ENCODE data around the gene LHX8.
"Not testable (repeated sequence)": the region's sequence is repeated elsewhere in the genome, so short reads cannot be mapped to it uniquely, and the experiment has no call there.

Gene LHX8

DNA sequence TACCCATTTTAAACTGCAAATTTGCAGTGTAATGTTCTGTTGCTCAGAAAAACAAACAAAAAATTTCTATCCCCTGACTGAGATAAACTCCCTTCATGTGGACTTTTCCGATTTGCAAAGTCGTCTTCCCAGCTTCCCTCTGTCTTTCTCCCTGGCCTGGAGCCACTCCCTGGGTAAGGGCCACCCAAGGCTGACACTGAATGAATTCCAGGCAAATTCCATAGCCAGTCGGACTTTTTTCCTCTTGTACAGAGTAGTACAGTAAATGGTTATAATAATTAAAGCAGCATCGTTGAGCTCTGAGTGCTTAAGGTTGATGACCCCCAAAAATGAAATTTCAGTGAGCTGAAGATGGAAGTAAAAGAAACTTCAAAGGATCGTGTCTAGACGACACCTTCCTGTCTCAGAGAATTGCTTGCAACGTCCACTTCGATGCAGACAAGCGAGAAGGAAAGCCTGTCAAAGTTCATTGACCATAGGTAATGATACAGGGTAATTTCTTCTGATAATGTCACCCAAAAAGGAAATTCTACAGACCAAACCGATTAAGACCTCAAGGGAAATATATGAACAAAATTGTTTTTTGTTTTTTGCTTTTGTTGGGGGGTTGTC is 33.6 kb upstream of the LHX8 start:
- H3K4me3 ChIP-seq (ENCODE audit: low read length) = no peak overlapping the region
- DNase-seq (ENCODE audit: low read depth) = no peak
- TF ChIP-seq, protein P1, sequence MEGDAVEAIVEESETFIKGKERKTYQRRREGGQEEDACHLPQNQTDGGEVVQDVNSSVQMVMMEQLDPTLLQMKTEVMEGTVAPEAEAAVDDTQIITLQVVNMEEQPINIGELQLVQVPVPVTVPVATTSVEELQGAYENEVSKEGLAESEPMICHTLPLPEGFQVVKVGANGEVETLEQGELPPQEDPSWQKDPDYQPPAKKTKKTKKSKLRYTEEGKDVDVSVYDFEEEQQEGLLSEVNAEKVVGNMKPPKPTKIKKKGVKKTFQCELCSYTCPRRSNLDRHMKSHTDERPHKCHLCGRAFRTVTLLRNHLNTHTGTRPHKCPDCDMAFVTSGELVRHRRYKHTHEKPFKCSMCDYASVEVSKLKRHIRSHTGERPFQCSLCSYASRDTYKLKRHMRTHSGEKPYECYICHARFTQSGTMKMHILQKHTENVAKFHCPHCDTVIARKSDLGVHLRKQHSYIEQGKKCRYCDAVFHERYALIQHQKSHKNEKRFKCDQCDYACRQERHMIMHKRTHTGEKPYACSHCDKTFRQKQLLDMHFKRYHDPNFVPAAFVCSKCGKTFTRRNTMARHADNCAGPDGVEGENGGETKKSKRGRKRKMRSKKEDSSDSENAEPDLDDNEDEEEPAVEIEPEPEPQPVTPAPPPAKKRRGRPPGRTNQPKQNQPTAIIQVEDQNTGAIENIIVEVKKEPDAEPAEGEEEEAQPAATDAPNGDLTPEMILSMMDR (IDR thresholded peaks at IDR 0.05; ENCODE audit: insufficient read depth, low read depth, low read length, missing control alignments) = no peak

GRCh38 chr1:75112362-75112951 is 21.7 kb upstream of the LHX8 start:
- not testable (repeated sequence) for DNase-seq (ENCODE audit: low read depth)

DNA sequence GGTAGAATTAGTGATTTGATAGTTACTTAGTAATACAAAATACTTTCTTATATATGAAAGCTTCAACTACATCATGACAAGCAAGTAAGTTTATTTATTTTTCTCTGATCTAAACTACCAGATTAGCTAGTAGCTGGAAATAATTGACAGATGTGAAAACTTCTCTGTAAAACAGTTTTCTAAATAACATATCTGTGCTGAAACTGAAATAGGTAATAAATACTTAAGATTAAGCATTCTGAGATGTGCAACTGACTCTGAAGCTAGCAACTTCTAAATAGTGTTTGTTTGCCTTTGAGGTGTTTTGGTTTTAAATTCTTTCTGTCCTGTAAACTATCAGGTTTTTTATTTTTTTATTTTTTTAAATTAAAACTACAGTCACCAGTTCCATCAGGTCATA is 18.5 kb upstream of the LHX8 start:
- TF ChIP-seq, protein P1 (IDR thresholded peaks at IDR 0.05; ENCODE audit: insufficient read depth, low read depth, low read length, missing control alignments) = no peak
- no peak overlapping the region for H3K4me3 ChIP-seq (ENCODE audit: low read length)
- DNase-seq (ENCODE audit: low read depth) = no peak

More at GRCh38 chr1:75112362-75112951, 21.7 kb upstream of the LHX8 start:
- not testable (repeated sequence) for H3K4me3 ChIP-seq (ENCODE audit: low read length)

DNA sequence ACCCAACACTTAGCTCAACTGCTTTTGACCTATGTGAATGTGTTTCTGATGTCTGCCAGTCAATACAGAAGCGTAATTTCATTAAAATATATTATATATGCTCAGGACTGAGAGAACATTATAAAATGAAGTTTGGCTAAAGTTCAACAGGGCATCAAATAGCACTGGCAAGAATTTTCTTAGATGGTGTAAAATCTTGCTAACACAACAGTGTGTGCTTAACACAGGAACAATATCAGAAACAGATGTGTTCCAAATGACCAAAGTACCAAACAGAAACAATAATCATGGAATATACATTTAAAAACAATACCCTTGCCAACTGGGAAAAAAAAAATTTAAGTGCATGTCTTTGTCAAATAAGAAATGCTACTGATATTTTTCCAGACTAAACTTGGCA is 10.4 kb upstream of the LHX8 start:
- DNase-seq (ENCODE audit: low read depth) = no peak
- TF ChIP-seq, protein P1 (IDR thresholded peaks at IDR 0.05; ENCODE audit: insufficient read depth, low read depth, low read length, missing control alignments) = no peak
- no peak overlapping the region for H3K4me3 ChIP-seq (ENCODE audit: low read length)

- TF ChIP-seq, protein P1 (IDR thresholded peaks at IDR 0.05; ENCODE audit: insufficient read depth, low read depth, low read length, missing control alignments) = no peak
- DNase-seq (ENCODE audit: low read depth) = no peak
- H3K4me3 ChIP-seq (ENCODE audit: low read length) = no peak overlapping the region
These were observed 9.7 kb upstream of the LHX8 start for GRCh38 chr1:75124510-75124909.

DNA sequence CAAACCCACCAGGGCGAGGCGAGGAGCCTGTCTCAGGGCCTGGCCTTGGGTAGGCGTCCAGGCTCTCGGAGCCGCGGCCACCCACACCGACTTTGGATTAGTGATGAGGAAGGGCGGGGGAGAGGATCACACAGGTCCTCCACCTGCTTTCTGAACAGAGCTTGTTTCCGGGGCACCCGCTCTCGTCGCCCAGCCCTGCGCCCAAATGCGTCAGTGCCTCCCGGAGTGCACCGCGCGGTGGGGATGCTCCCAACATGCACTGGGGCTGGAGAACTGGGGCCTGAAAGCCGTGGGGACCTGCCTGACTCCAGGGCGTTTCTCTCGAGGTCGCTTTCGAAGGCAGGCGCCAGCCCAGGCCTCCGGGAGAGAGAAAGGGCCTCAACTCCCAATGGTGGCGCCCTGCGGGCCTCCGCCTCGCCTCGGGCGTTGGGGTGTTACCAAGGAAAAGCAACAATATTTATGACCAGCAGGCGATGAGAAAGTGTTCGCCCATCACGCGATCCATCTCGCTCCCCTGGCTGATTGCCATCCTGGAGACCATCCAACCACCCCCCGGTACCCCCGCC is 8.9 kb upstream of the LHX8 start:
- DNase-seq (ENCODE audit: low read depth) = no peak
- TF ChIP-seq, protein P1 (IDR thresholded peaks at IDR 0.05; ENCODE audit: insufficient read depth, low read depth, low read length, missing control alignments) = no peak
- H3K4me3 ChIP-seq (ENCODE audit: low read length) = no peak overlapping the region

DNA sequence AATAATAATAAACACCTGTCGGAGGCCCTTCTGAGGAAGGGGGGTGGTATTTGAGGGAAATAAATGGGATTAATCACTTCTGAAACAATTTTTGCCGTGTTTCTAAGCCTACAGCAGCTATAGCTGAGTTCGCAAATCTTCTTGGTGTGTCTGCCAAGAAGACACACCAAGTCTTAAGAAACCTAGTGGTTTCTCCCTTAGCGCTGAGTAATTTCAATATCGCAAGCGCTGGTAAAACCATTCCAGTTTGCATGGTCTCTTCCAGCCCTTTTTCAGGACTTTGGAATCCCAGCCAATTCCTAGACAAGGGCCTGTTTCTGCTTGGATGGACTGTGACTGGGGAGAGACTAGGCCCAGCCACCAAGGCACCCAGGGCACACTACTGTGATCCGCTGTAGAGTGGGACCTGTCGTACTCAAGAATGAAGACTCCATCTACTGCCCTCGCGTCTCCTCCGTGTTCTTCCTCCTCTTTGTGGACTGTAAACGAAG is 7.5 kb upstream of the LHX8 start:
- TF ChIP-seq, protein P1 (IDR thresholded peaks at IDR 0.05; ENCODE audit: insufficient read depth, low read depth, low read length, missing control alignments) = no peak
- no peak overlapping the region for H3K4me3 ChIP-seq (ENCODE audit: low read length)
- DNase-seq (ENCODE audit: low read depth) = no peak
